Muscle of leg (tissue), 11 donors: ENCODE measurements around the gene CST11. TPM values are rescaled to one million over a fixed set of nuclear protein-coding genes. Genes with fewer than 3 reads are reported as not detected.

Experiments used
- DNase-seq: peaks from one replicate; pipeline ENCODE4 v3.0.0; 2013
- H3K27ac ChIP-seq: one replicate; pipeline ENCODE4 v1.5.1; 2013; ENCODE audit warnings: mild to moderate bottlenecking, low read length, control low read depth
- H3K27me3 ChIP-seq: one replicate; pipeline ENCODE4 v1.6.1; 2013; ENCODE audit warnings: low read length; ENCODE audit not compliant: control insufficient read depth, insufficient read depth
- H3K36me3 ChIP-seq: one replicate; pipeline ENCODE4 v1.6.1; 2013; ENCODE audit warnings: low read length; ENCODE audit not compliant: control insufficient read depth, insufficient read depth
- H3K4me1 ChIP-seq: one replicate; pipeline ENCODE4 v1.6.1; 2013; ENCODE audit warnings: low read length; ENCODE audit not compliant: control insufficient read depth, insufficient read depth
- H3K4me3 ChIP-seq: one replicate; pipeline ENCODE4 v1.5.1; 2013; ENCODE audit warnings: low read length, control low read depth
- H3K9me3 ChIP-seq: replicated peaks from 2 replicates; pipeline ENCODE4 v1.6.1; 2013; ENCODE audit warnings: low read depth, low read length; ENCODE audit not compliant: control insufficient read depth
- WGBS: methylation state at CpG from one replicate; pipeline ENCODE4 v1.1.5; 2013; ENCODE audit warnings: missing lambda C conversion rate; ENCODE audit not compliant: insufficient coverage; 5-methylcytosine and 5-hydroxymethylcytosine counted together
- polyA plus RNA-seq, 8 donors: library from polyadenylated mRNA; unstranded; fragments of 120-200 nt; gene quantifications; one replicate each; pipeline versions ENCODE4 v1.2.1 to v1.2.3, GENCODE V29; 2013; ENCODE audit warnings: inconsistent platforms in 1 of 8, low replicate concordance in 1 of 8; ENCODE audit not compliant: insufficient read length in 8 of 8, insufficient read depth in 1 of 8
- total RNA-seq: library from RNA; stranded (reverse); fragments of 120-200 nt; gene quantifications from one replicate; pipeline ENCODE4 v1.2.4, GENCODE V29; 2013

CST11 gene
- total and polyA plus RNA-seq, 9 donors = not detected

- Histone ChIP-seq H3K4me3 (no peak overlapping the region), H3K27ac (no peak overlapping the region), H3K36me3 (no peaks in the 10 kb centered on the region), H3K9me3 (no peaks in the 10 kb centered on the region), H3K4me1 (peaks cover 7% of the 10 kb centered on the region), H3K27me3 (no peaks in the 10 kb centered on the region)
- WGBS = 35% methylated on average over 3 of the region's 3 CpGs
- peak; percentile 60 for DNase-seq
These were observed 3.7 kb upstream of the CST11 start for GRCh38 chr20:23456409-23456808.

- no peaks in the 10 kb centered on the region for H3K36me3 ChIP-seq
- no peak overlapping the region for H3K4me3 ChIP-seq
- DNase-seq = no peak
- H3K27me3 ChIP-seq = no peaks in the 10 kb centered on the region
- WGBS = 96% methylated on average over 5 of the region's 7 CpGs
- no peaks in the 10 kb centered on the region for H3K9me3 ChIP-seq
- peaks cover 7% of the 10 kb centered on the region for H3K4me1 ChIP-seq
- no peak overlapping the region for H3K27ac ChIP-seq
These were observed 3.0 kb upstream of the CST11 start for GRCh38 chr20:23455639-23456038.

- H3K27ac ChIP-seq = no peak overlapping the region
These were observed 2.1 kb upstream of the CST11 start for GRCh38 chr20:23454816-23455215.

GRCh38 chr20:23453549-23454543 lies 1.2 kb upstream of the CST11 start:
- Histone ChIP-seq H3K4me3 (no peak overlapping the region), H3K4me1 (peaks cover 4% of the 10 kb centered on the region), H3K27me3 (no peaks in the 10 kb centered on the region), H3K36me3 (no peaks in the 10 kb centered on the region), H3K27ac (no peak overlapping the region), H3K9me3 (no peaks in the 10 kb centered on the region)
- no peak for DNase-seq
- 81% methylated on average over 15 of the region's 15 CpGs for WGBS

More at GRCh38 chr20:23454816-23455215, 2.1 kb upstream of the CST11 start:
- Histone ChIP-seq H3K27me3 (no peaks in the 10 kb centered on the region), H3K4me1 (peaks cover 4% of the 10 kb centered on the region), H3K4me3 (no peak overlapping the region), H3K36me3 (no peaks in the 10 kb centered on the region), H3K9me3 (no peaks in the 10 kb centered on the region)
- no CpG with 5 or more reads among the region's 1 CpG for WGBS
- DNase-seq = no peak

GRCh38 chr20:23451956-23452487 lies 654 bp downstream of the CST11 start:
- H3K27me3 ChIP-seq = no peaks in the 10 kb centered on the region
- H3K36me3 ChIP-seq = no peaks in the 10 kb centered on the region
- no peak overlapping the region for H3K27ac ChIP-seq
- H3K4me1 ChIP-seq = peaks cover 4% of the 10 kb centered on the region
- no peak overlapping the region for H3K4me3 ChIP-seq
- WGBS = 0% methylated on average over 1 of the region's 11 CpGs
- no peaks in the 10 kb centered on the region for H3K9me3 ChIP-seq
- DNase-seq = no peak

- WGBS = 96% methylated on average over 1 of the region's 1 CpG
- Histone ChIP-seq H3K4me3 (no peak overlapping the region), H3K4me1 (no peaks in the 10 kb centered on the region), H3K9me3 (no peaks in the 10 kb centered on the region), H3K27me3 (no peaks in the 10 kb centered on the region), H3K27ac (no peak overlapping the region), H3K36me3 (no peaks in the 10 kb centered on the region)
- DNase-seq = no peak
These were observed 1.8 kb downstream of the CST11 start for GRCh38 chr20:23450877-23451276.

- WGBS = no CpG with 5 or more reads among the region's 3 CpGs
- H3K27ac ChIP-seq = no peak overlapping the region
- DNase-seq = no peak
- no peaks in the 10 kb centered on the region for H3K27me3 ChIP-seq
- H3K36me3 ChIP-seq = no peaks in the 10 kb centered on the region
- no peak overlapping the region for H3K4me3 ChIP-seq
- no peaks in the 10 kb centered on the region for H3K4me1 ChIP-seq
- no peaks in the 10 kb centered on the region for H3K9me3 ChIP-seq
These were observed 3.3 kb downstream of the CST11 start for GRCh38 chr20:23449421-23449820.

GRCh38 chr20:23448167-23448566 lies 4.5 kb downstream of the CST11 start:
- no peak overlapping the region for H3K4me3 ChIP-seq
- no peaks in the 10 kb centered on the region for H3K4me1 ChIP-seq
- no peaks in the 10 kb centered on the region for H3K27me3 ChIP-seq
- no peaks in the 10 kb centered on the region for H3K9me3 ChIP-seq
- no peak overlapping the region for H3K27ac ChIP-seq
- no peak for DNase-seq
- WGBS = no CpG with 5 or more reads among the region's 5 CpGs
- no peaks in the 10 kb centered on the region for H3K36me3 ChIP-seq

- H3K27ac ChIP-seq = no peak overlapping the region
- no peaks in the 10 kb centered on the region for H3K27me3 ChIP-seq
- DNase-seq = no peak
- no peaks in the 10 kb centered on the region for H3K36me3 ChIP-seq
- no peaks in the 10 kb centered on the region for H3K9me3 ChIP-seq
- no peak overlapping the region for H3K4me3 ChIP-seq
- 97% methylated on average over 6 of the region's 8 CpGs for WGBS
- peaks cover 2% of the 10 kb centered on the region for H3K4me1 ChIP-seq
These were observed 6.2 kb downstream of the CST11 start for GRCh38 chr20:23446505-23446904.

- no peak overlapping the region for H3K4me3 ChIP-seq
- WGBS = 92% methylated on average over 6 of the region's 7 CpGs
- no peak for DNase-seq
- H3K4me1 ChIP-seq = peaks cover 2% of the 10 kb centered on the region
- H3K27ac ChIP-seq = no peak overlapping the region
- H3K36me3 ChIP-seq = no peaks in the 10 kb centered on the region
- H3K27me3 ChIP-seq = no peaks in the 10 kb centered on the region
- no peaks in the 10 kb centered on the region for H3K9me3 ChIP-seq
These were observed 7.0 kb downstream of the CST11 start for GRCh38 chr20:23445596-23446217.
